ENCODE results near the gene RASSF5. TPM values are rescaled to one million over a fixed set of nuclear protein-coding genes. Genes with fewer than 3 reads are reported as not detected.

Gene RASSF5
- total and polyA plus RNA-seq, 2 experiments from 2014 or later = 0.48 to 4.4 TPM

GRCh38 chr1:206508130-206508889 lies 979 bp downstream of the RASSF5 start:
- Mint-ChIP-seq H3K36me3 (ENCODE audit: low read depth) (no peaks in the 10 kb centered on the region), H3K4me1 (peaks cover 45% of the 10 kb centered on the region), H3K9me3 (no peaks in the 10 kb centered on the region), H3K27me3 (ENCODE audit: insufficient read depth, low read depth, poor library complexity) (peaks cover 51% of the 10 kb centered on the region), H3K27ac (no peak overlapping the region), H3K4me3 (peak overlapping the region; percentile 69)
- Histone ChIP-seq H3K79me2 (replicated peaks; ENCODE audit: insufficient read depth) (no peaks in the 10 kb centered on the region), H3K27ac (ENCODE audit: low read depth) (no peak overlapping the region), H2AFZ (no peak overlapping the region), H3K4me1 (ENCODE audit: insufficient read depth) (peaks cover 21% of the 10 kb centered on the region), H3K4me3 (peak overlapping the region; percentile 84), H3K4me2 (peak overlapping the region; percentile 88), H3K9me2 (ENCODE audit: insufficient read depth) (peaks cover 2% of the 10 kb centered on the region; the same call in 1 of the 2 replicates), H3K36me3 (ENCODE audit: insufficient read depth) (no peaks in the 10 kb centered on the region), H4K20me1 (replicated peaks; ENCODE audit: insufficient read depth) (peaks cover 7% of the 10 kb centered on the region; the same call in 1 of the 2 replicates), H3K27me3 (ENCODE audit: insufficient read depth) (peaks cover 73% of the 10 kb centered on the region), H3F3A (replicated peaks; ENCODE audit: low read depth) (0 out of 2 replicates have a peak, but pooled peaks cover 2% of the 10 kb centered on the region)
- DNase-seq (ENCODE audit: low spot score) = no peak
- peak; percentile 25 for TF ChIP-seq EZH2 (IDR thresholded peaks at IDR 0.05; ENCODE audit: low read depth, unreplicated experiment)
- no peak for TF ChIP-seq ZNF114 (CRISPR knock-in tag; IDR thresholded peaks at IDR 0.05)
- peak; percentile 8 for ATAC-seq

- Mint-ChIP-seq H3K9me3 (no peaks in the 10 kb centered on the region), H3K27me3 (ENCODE audit: insufficient read depth, low read depth, poor library complexity) (peaks cover 55% of the 10 kb centered on the region), H3K27ac (no peak overlapping the region), H3K4me1 (peaks cover 51% of the 10 kb centered on the region), H3K36me3 (ENCODE audit: low read depth) (no peaks in the 10 kb centered on the region), H3K4me3 (peak overlapping the region; percentile 69; the same call in 1 of the 3 replicates)
- no peak for TF ChIP-seq EZH2 (IDR thresholded peaks at IDR 0.05; ENCODE audit: low read depth, unreplicated experiment)
- no peak for TF ChIP-seq CTCF (conservative IDR thresholded peaks at IDR 0.05; ENCODE audit: low read depth in 2 of 2)
- TF ChIP-seq JUNB (IDR thresholded peaks at IDR 0.05; ENCODE audit: unreplicated experiment) = no peak
- TF ChIP-seq ZNF114 (CRISPR knock-in tag; IDR thresholded peaks at IDR 0.05) = no peak
- 0 out of 2 replicates have a peak, but pooled peaks cover 2% of the 10 kb centered on the region for H3F3A ChIP-seq (replicated peaks; ENCODE audit: low read depth)
- H3K9me2 ChIP-seq (ENCODE audit: insufficient read depth) = peaks cover 2% of the 10 kb centered on the region; the same call in 1 of the 2 replicates
- H3K4me1 ChIP-seq (ENCODE audit: insufficient read depth) = peaks cover 21% of the 10 kb centered on the region
- no peak overlapping the region for H3K4me3 ChIP-seq
- no peaks in the 10 kb centered on the region for H3K36me3 ChIP-seq (ENCODE audit: insufficient read depth)
- no peaks in the 10 kb centered on the region for H3K79me2 ChIP-seq (replicated peaks; ENCODE audit: insufficient read depth)
- H2AFZ ChIP-seq = no peak overlapping the region
- no peak overlapping the region for H3K27ac ChIP-seq (ENCODE audit: low read depth)
- ATAC-seq (no peak), DNase-seq (ENCODE audit: low spot score) (no peak)
- peaks cover 7% of the 10 kb centered on the region; the same call in 1 of the 2 replicates for H4K20me1 ChIP-seq (replicated peaks; ENCODE audit: insufficient read depth)
- H3K4me2 ChIP-seq = no peak overlapping the region
- peaks cover 73% of the 10 kb centered on the region for H3K27me3 ChIP-seq (ENCODE audit: insufficient read depth)
These were observed 1.6 kb downstream of the RASSF5 start for GRCh38 chr1:206508956-206509355.

- H3F3A ChIP-seq (replicated peaks; ENCODE audit: low read depth) = 0 out of 2 replicates have a peak, but pooled peaks cover 2% of the 10 kb centered on the region
- H3K9me3 Mint-ChIP-seq = no peaks in the 10 kb centered on the region
- H3K4me1 Mint-ChIP-seq = peaks cover 51% of the 10 kb centered on the region
These were observed 2.4 kb downstream of the RASSF5 start for GRCh38 chr1:206509612-206510257.

More at GRCh38 chr1:206509612-206510257, 2.4 kb downstream of the RASSF5 start:
- H3K36me3 Mint-ChIP-seq (ENCODE audit: low read depth) = no peaks in the 10 kb centered on the region
- no peak overlapping the region for H2AFZ ChIP-seq
- H3K27ac ChIP-seq (ENCODE audit: low read depth) = no peak overlapping the region
- no peak overlapping the region for H3K4me3 ChIP-seq
- H3K27me3 ChIP-seq (ENCODE audit: insufficient read depth) = peaks cover 65% of the 10 kb centered on the region
- H3K36me3 ChIP-seq (ENCODE audit: insufficient read depth) = no peaks in the 10 kb centered on the region
- peaks cover 7% of the 10 kb centered on the region; the same call in 1 of the 2 replicates for H4K20me1 ChIP-seq (replicated peaks; ENCODE audit: insufficient read depth)
- no peaks in the 10 kb centered on the region for H3K79me2 ChIP-seq (replicated peaks; ENCODE audit: insufficient read depth)
- H3K9me2 ChIP-seq (ENCODE audit: insufficient read depth) = peaks cover 2% of the 10 kb centered on the region; the same call in 1 of the 2 replicates
- H3K4me3 Mint-ChIP-seq = no peak overlapping the region
- TF ChIP-seq NANOG (IDR thresholded peaks at IDR 0.05; ENCODE audit: borderline replicate concordance) (no peak), JUNB (IDR thresholded peaks at IDR 0.05; ENCODE audit: unreplicated experiment) (no peak), CREB1 (CRISPR knock-in tag; IDR thresholded peaks at IDR 0.05; ENCODE audit: low read depth) (no peak), ZNF331 (CRISPR knock-in tag; IDR thresholded peaks at IDR 0.05; ENCODE audit: low read depth) (no peak)
- no peak overlapping the region for H3K27ac Mint-ChIP-seq
- H3K4me1 ChIP-seq (ENCODE audit: insufficient read depth) = peaks cover 21% of the 10 kb centered on the region
- DNase-seq (ENCODE audit: low spot score) = no peak
- H3K27me3 Mint-ChIP-seq (ENCODE audit: insufficient read depth, low read depth, poor library complexity) = peaks cover 54% of the 10 kb centered on the region
- ATAC-seq = no peak
- H3K4me2 ChIP-seq = no peak overlapping the region
